SK-N-SH treated with all-trans-retinoic acid at 6 μM for 48 hours (cell line): ENCODE measurements around the gene CNTN4.

Source experiments
- ATAC-seq: fragments of 200-7000 bp; cut with Tn5 transposase; 3 replicates; pipeline ENCODE4 v1.9.1; 2020; ENCODE audit warnings: mild to moderate bottlenecking, moderate library complexity
- ARNTL ChIP-seq: fragments of 450-650 bp; formaldehyde crosslinking; IDR thresholded peaks from 2 replicates; pipeline ENCODE4 v1.5.0; 2020; ENCODE audit warnings: low read depth, mild to moderate bottlenecking, moderate library complexity, borderline replicate concordance
- BACH2 ChIP-seq: fragments of 250-450 bp; sonication (Bioruptor Pico); IDR thresholded peaks from 2 replicates; pipeline ENCODE4 v1.9.0; 2021; ENCODE audit warnings: mild to moderate bottlenecking, borderline replicate concordance
- CREB5 ChIP-seq: fragments of 250-450 bp; sonication (Bioruptor Pico); IDR thresholded peaks from 2 replicates; pipeline ENCODE4 v1.5.1; 2020; ENCODE audit warnings: low read depth, mild to moderate bottlenecking, moderate library complexity
- CSDC2 ChIP-seq: fragments of 250-450 bp; sonication (Bioruptor Pico); IDR thresholded peaks from 2 replicates; pipeline ENCODE4 v1.5.0; 2020; ENCODE audit warnings: mild to moderate bottlenecking, moderate library complexity
- CSRNP3 ChIP-seq: fragments of 250-450 bp; sonication (Bioruptor Pico); IDR thresholded peaks from 2 replicates; pipeline ENCODE4 v1.5.1; 2021; ENCODE audit warnings: mild to moderate bottlenecking, moderate library complexity
- ISL1 ChIP-seq: fragments of 250-450 bp; sonication (Bioruptor Pico); IDR thresholded peaks from 2 replicates; pipeline ENCODE4 v2.1.2; 2022; ENCODE audit warnings: mild to moderate bottlenecking, moderate library complexity
- OSR1 ChIP-seq: fragments of 250-450 bp; sonication (Bioruptor Pico); IDR thresholded peaks from 2 replicates; pipeline ENCODE4 v1.8.0; 2022; ENCODE audit warnings: moderate library complexity, mild to moderate bottlenecking, inconsistent platforms
- PATZ1 ChIP-seq: fragments of 250-450 bp; sonication (Bioruptor Pico); IDR thresholded peaks from 2 replicates; pipeline ENCODE4 v1.8.0; 2020; ENCODE audit warnings: mild to moderate bottlenecking, moderate library complexity, borderline replicate concordance
- POU6F1 ChIP-seq: fragments of 250-450 bp; sonication (Bioruptor Pico); IDR thresholded peaks from 2 replicates; pipeline ENCODE4 v1.8.0; 2021; ENCODE audit warnings: low read depth, mild to moderate bottlenecking, moderate library complexity, borderline replicate concordance
- PPARA ChIP-seq: fragments of 250-450 bp; sonication (Bioruptor Pico); IDR thresholded peaks from 2 replicates; pipeline ENCODE4 v1.5.0; 2020; ENCODE audit warnings: mild to moderate bottlenecking, borderline replicate concordance
- SNAI2 ChIP-seq: fragments of 250-450 bp; sonication (Bioruptor Pico); IDR thresholded peaks from 2 replicates; pipeline ENCODE4 v1.5.0; 2020; ENCODE audit warnings: mild to moderate bottlenecking, moderate library complexity
- TCF4 ChIP-seq: fragments of 250-450 bp; sonication (Bioruptor Pico); IDR thresholded peaks from 2 replicates; pipeline ENCODE4 v1.8.0; 2021; ENCODE audit warnings: mild to moderate bottlenecking, moderate library complexity, borderline replicate concordance
- TOX ChIP-seq: fragments of 250-450 bp; sonication (Bioruptor Pico); IDR thresholded peaks from 2 replicates; pipeline ENCODE4 v1.8.0; 2021; ENCODE audit warnings: mild to moderate bottlenecking, moderate library complexity, borderline replicate concordance
- TSHZ2 ChIP-seq: fragments of 250-450 bp; sonication (Bioruptor Pico); IDR thresholded peaks from 2 replicates; pipeline ENCODE4 v1.5.0; 2020; ENCODE audit warnings: mild to moderate bottlenecking, moderate library complexity
- ZC3H10 ChIP-seq: fragments of 250-450 bp; sonication (Bioruptor Pico); IDR thresholded peaks from 2 replicates; pipeline ENCODE4 v1.5.1; 2021; ENCODE audit warnings: mild to moderate bottlenecking, moderate library complexity
- ZFP3 ChIP-seq: fragments of 250-450 bp; sonication (Bioruptor Pico); IDR thresholded peaks from 2 replicates; pipeline ENCODE4 v1.5.0; 2020; ENCODE audit warnings: mild to moderate bottlenecking, moderate library complexity
- ZFP30 ChIP-seq: fragments of 450-650 bp; formaldehyde crosslinking; IDR thresholded peaks from 2 replicates; pipeline ENCODE4 v1.5.0; 2022; ENCODE audit warnings: mild to moderate bottlenecking, moderate library complexity
- ZNF565 ChIP-seq: fragments of 450-650 bp; formaldehyde crosslinking; conservative IDR thresholded peaks from 2 replicates; pipeline ENCODE4 v1.5.0; 2020; ENCODE audit warnings: low read depth, mild to moderate bottlenecking, moderate library complexity
- ZNF70 ChIP-seq: fragments of 450-650 bp; formaldehyde crosslinking; IDR thresholded peaks from 2 replicates; pipeline ENCODE4 v1.5.0; 2020; ENCODE audit warnings: mild to moderate bottlenecking, moderate library complexity
- ZNF8 ChIP-seq: fragments of 450-650 bp; formaldehyde crosslinking; IDR thresholded peaks from 2 replicates; pipeline ENCODE4 v1.5.0; 2020; ENCODE audit warnings: mild to moderate bottlenecking, moderate library complexity

CNTN4 gene

GRCh38 chr3:2807514-2807913, 708.8 kb downstream of the CNTN4 start:
- TF ChIP-seq ISL1 (CRISPR knock-in tag), result no peak
- TF ChIP-seq CSRNP3 (CRISPR knock-in tag), result no peak
- TF ChIP-seq CREB5 (CRISPR knock-in tag), result no peak
- TF ChIP-seq TSHZ2, result no peak
- no peak for TF ChIP-seq CSDC2 (CRISPR knock-in tag)
- no peak for ATAC-seq

GRCh38 chr3:2810723-2811122, 712.1 kb downstream of the CNTN4 start:
- no peak for ATAC-seq
- TF ChIP-seq OSR1 (CRISPR knock-in tag) (no peak), ZC3H10 (no peak), ZNF565 (CRISPR knock-in tag) (no peak), SNAI2 (CRISPR knock-in tag) (no peak), CSDC2 (CRISPR knock-in tag) (no peak), ZNF8 (CRISPR knock-in tag) (no peak), PATZ1 (CRISPR knock-in tag) (no peak), POU6F1 (no peak), ZFP30 (CRISPR knock-in tag) (no peak), ARNTL (CRISPR knock-in tag) (no peak), PPARA (CRISPR knock-in tag) (no peak), CSRNP3 (CRISPR knock-in tag) (no peak), TSHZ2 (no peak), TCF4 (CRISPR knock-in tag) (no peak), ZFP3 (CRISPR knock-in tag) (no peak), ZNF70 (no peak), BACH2 (CRISPR knock-in tag) (no peak), TOX (CRISPR knock-in tag) (no peak), ISL1 (CRISPR knock-in tag) (no peak)
